SK-N-SH (cell line): ENCODE measurements around the gene CACNA2D1. TPM values are rescaled to one million over a fixed set of nuclear protein-coding genes. Genes with fewer than 3 reads are reported as not detected.

Source experiments
- CTCF ChIA-PET: fragments of 300-600, 350-600 bp; formaldehyde crosslinking; extraction: SDS; loops from one replicate; lab custom pipeline; 2021; lab: Yijun Ruan, JAX
- POLR2A ChIA-PET: fragments of 350-600 bp; sonication (Branson Sonifier 250); formaldehyde crosslinking; extraction: SDS; loops from one replicate; lab custom pipeline; 2020; ENCODE audit warnings: antibody characterized with exemption, inconsistent platforms; lab: Yijun Ruan, JAX
- DNase-seq: peaks from one replicate; pipeline ENCODE4 v3.0.0; 2012
- H2AFZ ChIP-seq: fragments of 200-600 bp; sonication (generic); 2 replicates; pipeline ENCODE4 v1.8.1; 2016; ENCODE audit warnings: antibody characterized with exemption, mild to moderate bottlenecking, low read depth
- H3F3A ChIP-seq: fragments of 200-600 bp; sonication (generic); replicated peaks from 2 replicates; pipeline ENCODE3; 2016; ENCODE audit warnings: antibody characterized with exemption, mild to moderate bottlenecking; ENCODE audit not compliant: insufficient read depth
- H3K27ac ChIP-seq, 2 experiments: fragments of 200-500 bp in 1 of 2; fragments of 200-600 bp in 1 of 2; sonication (Bioruptor generic) in 1 of 2; sonication (generic), shearing (Covaris generic) in 1 of 2; 2 replicates each; pipeline versions ENCODE4 v1.5.1 to v1.6.1; 2014 to 2016; ENCODE audit warnings: low read depth in 2 of 2, inconsistent platforms in 1 of 2, low read length in 1 of 2, mild to moderate bottlenecking in 1 of 2, mixed read lengths in 1 of 2
- H3K27me3 ChIP-seq: fragments of 200-600 bp; sonication (generic), shearing (Covaris generic); 2 replicates; pipeline ENCODE4 v1.6.1; 2016; ENCODE audit warnings: mixed run types; ENCODE audit not compliant: insufficient read depth
- H3K36me3 ChIP-seq, 2 experiments: fragments of 200-500 bp in 1 of 2; fragments of 200-600 bp in 1 of 2; sonication (Bioruptor generic) in 1 of 2; sonication (generic) in 1 of 2; replicated peaks in 1 of 2; 2 replicates each; pipeline versions ENCODE3 to v1.5.1; 2014 to 2016; ENCODE audit warnings: low read length in 1 of 2, mild to moderate bottlenecking in 1 of 2; ENCODE audit not compliant: insufficient read depth in 2 of 2, control insufficient read depth in 1 of 2
- H3K4me1 ChIP-seq, 2 experiments: fragments of 200-500 bp in 1 of 2; fragments of 200-600 bp in 1 of 2; sonication (Bioruptor generic) in 1 of 2; sonication (generic), shearing (Covaris generic) in 1 of 2; 2 replicates each; pipeline versions ENCODE4 v1.5.1 to v1.6.1; 2014 to 2016; ENCODE audit warnings: low read depth in 1 of 2, low read length in 1 of 2, mixed run types in 1 of 2; ENCODE audit not compliant: insufficient read depth in 2 of 2, control insufficient read depth in 1 of 2
- H3K4me2 ChIP-seq: fragments of 200-600 bp; sonication (generic), shearing (Covaris generic); 2 replicates; pipeline ENCODE4 v1.6.1; 2017; ENCODE audit warnings: mixed run types
- H3K4me3 ChIP-seq, 2 experiments: fragments of 200-500 bp in 1 of 2; fragments of 200-600 bp in 1 of 2; sonication (Bioruptor generic) in 1 of 2; sonication (generic), shearing (Covaris generic) in 1 of 2; 2 replicates each; pipeline versions ENCODE4 v1.5.1 to v1.8.1; 2014 to 2016; ENCODE audit warnings: low read depth in 2 of 2, inconsistent platforms in 1 of 2, low read length in 1 of 2, mild to moderate bottlenecking in 1 of 2, mixed read lengths in 1 of 2, moderate library complexity in 1 of 2
- H3K79me2 ChIP-seq: fragments of 200-600 bp; sonication (generic); 2 replicates; pipeline ENCODE4 v1.8.1; 2017; ENCODE audit warnings: mild to moderate bottlenecking; ENCODE audit not compliant: insufficient read depth
- H3K9ac ChIP-seq: fragments of 200-600 bp; sonication (generic); 2 replicates; pipeline ENCODE4 v1.6.1; 2017; ENCODE audit warnings: mixed run types
- H3K9me2 ChIP-seq: fragments of 200-600 bp; sonication (generic); 2 replicates; pipeline ENCODE4 v1.6.1; 2017; ENCODE audit warnings: mixed run types
- H3K9me3 ChIP-seq: fragments of 200-600 bp; sonication (generic); 2 replicates; pipeline ENCODE4 v1.6.1; 2017; ENCODE audit warnings: mixed run types, mild to moderate bottlenecking, moderate library complexity
- H4K20me1 ChIP-seq: fragments of 200-600 bp; sonication (generic); 2 replicates; pipeline ENCODE4 v1.6.1; 2017; ENCODE audit warnings: mild to moderate bottlenecking, mixed run types; ENCODE audit not compliant: insufficient read depth
- ELF1 ChIP-seq: IDR thresholded peaks from 2 replicates; pipeline ENCODE4 v1.4.0; 2012
- EZH2phosphoT487 ChIP-seq: fragments of 200-600 bp; sonication (generic); IDR thresholded peaks from 2 replicates; pipeline ENCODE4 v1.6.1; 2017; ENCODE audit warnings: low read depth, mixed run types, mild to moderate bottlenecking, antibody characterized with exemption, moderate library complexity, borderline replicate concordance
- GABPA ChIP-seq: IDR thresholded peaks from 2 replicates; pipeline ENCODE4 v1.4.0; 2012; ENCODE audit warnings: low read depth, mild to moderate bottlenecking
- IRF3 ChIP-seq: fragments of 150-350 bp; IDR thresholded peaks from 2 replicates; pipeline ENCODE4 v1.6.1; 2016; ENCODE audit warnings: mild to moderate bottlenecking, low read depth, low read length
- MXI1 ChIP-seq: IDR thresholded peaks from 2 replicates; pipeline ENCODE4 v1.6.1; 2012; ENCODE audit warnings: mild to moderate bottlenecking, low read depth, low read length, improper control_type of control experiment
- NFIC ChIP-seq: IDR thresholded peaks from 2 replicates; pipeline ENCODE4 v1.4.0; 2012; ENCODE audit warnings: borderline replicate concordance
- RAD21 ChIP-seq: IDR thresholded peaks from 2 replicates; pipeline ENCODE4 v1.6.1; 2012; ENCODE audit warnings: mild to moderate bottlenecking, low read length
- REST ChIP-seq: IDR thresholded peaks from 2 replicates; pipeline ENCODE4 v1.6.1; 2012; ENCODE audit warnings: mild to moderate bottlenecking, low read depth, low read length, moderate library complexity
- RFX5 ChIP-seq: IDR thresholded peaks from 2 replicates; pipeline ENCODE4 v1.6.1; 2012; ENCODE audit warnings: mild to moderate bottlenecking, improper control_type of control experiment, low read length
- RXRA ChIP-seq: IDR thresholded peaks from 2 replicates; pipeline ENCODE4 v1.4.0; 2012; ENCODE audit warnings: low read depth, mild to moderate bottlenecking, borderline replicate concordance
- SMC3 ChIP-seq: IDR thresholded peaks from 2 replicates; pipeline ENCODE4 v1.6.1; 2012; ENCODE audit warnings: low read depth, low read length, improper control_type of control experiment
- TCF12 ChIP-seq: IDR thresholded peaks from 2 replicates; pipeline ENCODE4 v1.4.0; 2012
- TEAD4 ChIP-seq: IDR thresholded peaks from 2 replicates; pipeline ENCODE4 v1.4.0; 2012; ENCODE audit warnings: mild to moderate bottlenecking, borderline replicate concordance; ENCODE audit not compliant: insufficient read depth
- USF1 ChIP-seq: IDR thresholded peaks from 2 replicates; pipeline ENCODE4 v1.4.0; 2012; ENCODE audit warnings: low read depth, borderline replicate concordance
- ZBTB33 ChIP-seq: IDR thresholded peaks from 2 replicates; pipeline ENCODE4 v1.4.0; 2012; ENCODE audit warnings: low read depth, borderline replicate concordance
- whole genome bisulfite sequencing: methylation state at CpG from one replicate; pipeline ENCODE4 v1.1.6; 2017; ENCODE audit warnings: low lambda C conversion rate; 5-methylcytosine and 5-hydroxymethylcytosine counted together
- polyA plus RNA-seq, 3 experiments: library from polyadenylated mRNA; depleted of rRNA; stranded (reverse); fragments of >200 nt; gene quantifications; 2 replicates each; pipeline ENCODE4 v1.2.3, GENCODE V29; 2012
- TF ChIP-seq, protein P1 (sequence below): IDR thresholded peaks from 2 replicates; pipeline ENCODE4; 2012
- TF ChIP-seq, protein P2 (sequence below): fragments of 150-350 bp; IDR thresholded peaks from 2 replicates; pipeline ENCODE4 v1.6.1; 2017; ENCODE audit warnings: antibody characterized with exemption, low read length, low read depth, borderline replicate concordance

CACNA2D1 gene
- polyA plus RNA-seq, 1 of the 3 experiments (the other 2 are of a cell fraction): 3.4 TPM

DNA sequence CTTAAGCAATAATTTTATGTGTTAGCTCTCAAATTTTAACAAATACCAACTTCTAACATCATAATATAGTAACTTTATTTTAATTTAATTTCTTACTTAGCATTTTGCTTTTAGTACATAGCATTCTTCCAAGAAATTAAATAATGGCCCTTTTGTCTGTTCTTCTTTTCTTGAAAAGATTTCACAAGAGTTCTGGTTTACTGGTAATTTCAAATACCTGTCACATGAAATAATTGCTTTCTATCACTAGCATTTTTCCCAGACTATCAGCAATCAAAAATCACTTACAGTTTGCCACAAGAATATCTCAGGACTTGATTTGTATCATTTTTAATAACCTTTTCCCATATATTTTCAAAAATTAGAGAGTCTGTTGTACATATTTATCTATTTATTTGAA lies 193.0 kb downstream of the CACNA2D1 start:
- Histone ChIP-seq H3K4me3 (no peak overlapping the region), H4K20me1 (no peaks in the 10 kb centered on the region), H2AFZ (no peak overlapping the region), H3F3A (peaks cover 4% of the 10 kb centered on the region), H3K9ac (no peak overlapping the region), H3K79me2 (no peaks in the 10 kb centered on the region), H3K27ac (peak overlapping the region in 1 of 2 experiments; percentile 47; a peak in 2 of 4 replicates), H3K9me2 (no peaks in the 10 kb centered on the region), H3K36me3 (no peaks in the 10 kb centered on the region), H3K9me3 (no peaks in the 10 kb centered on the region), H3K4me1 (peaks cover 4 to 17% of the 10 kb centered on the region in 2 experiments; a peak in 3 of 4 replicates), H3K27me3 (no peaks in the 10 kb centered on the region), H3K4me2 (no peak overlapping the region)
- POLR2A ChIA-PET: no interaction called here
- DNase-seq: no peak
- CTCF ChIA-PET: interaction anchor here (0.8 to 1.5 kb wide), 2 partner anchors 14 to 16 kb away, joined by 3 to 5 read pairs; no protein-coding TSS in a partner anchor
- no peak for TF ChIP-seq NFIC
- TF ChIP-seq IRF3: no peak
- no peak for TF ChIP-seq SMC3
- TF ChIP-seq TEAD4: no peak
- no peak for TF ChIP-seq RFX5
- no peak for TF ChIP-seq ZBTB33
- TF ChIP-seq MXI1: no peak
- no peak for TF ChIP-seq ELF1
- TF ChIP-seq GABPA: no peak
- TF ChIP-seq RXRA: no peak
- TF ChIP-seq TCF12: no peak
- TF ChIP-seq, protein P1, sequence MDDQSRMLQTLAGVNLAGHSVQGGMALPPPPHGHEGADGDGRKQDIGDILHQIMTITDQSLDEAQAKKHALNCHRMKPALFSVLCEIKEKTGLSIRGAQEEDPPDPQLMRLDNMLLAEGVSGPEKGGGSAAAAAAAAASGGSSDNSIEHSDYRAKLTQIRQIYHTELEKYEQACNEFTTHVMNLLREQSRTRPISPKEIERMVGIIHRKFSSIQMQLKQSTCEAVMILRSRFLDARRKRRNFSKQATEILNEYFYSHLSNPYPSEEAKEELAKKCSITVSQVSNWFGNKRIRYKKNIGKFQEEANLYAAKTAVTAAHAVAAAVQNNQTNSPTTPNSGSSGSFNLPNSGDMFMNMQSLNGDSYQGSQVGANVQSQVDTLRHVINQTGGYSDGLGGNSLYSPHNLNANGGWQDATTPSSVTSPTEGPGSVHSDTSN: no peak
- no peak for TF ChIP-seq USF1
- TF ChIP-seq RAD21: no peak

DNA sequence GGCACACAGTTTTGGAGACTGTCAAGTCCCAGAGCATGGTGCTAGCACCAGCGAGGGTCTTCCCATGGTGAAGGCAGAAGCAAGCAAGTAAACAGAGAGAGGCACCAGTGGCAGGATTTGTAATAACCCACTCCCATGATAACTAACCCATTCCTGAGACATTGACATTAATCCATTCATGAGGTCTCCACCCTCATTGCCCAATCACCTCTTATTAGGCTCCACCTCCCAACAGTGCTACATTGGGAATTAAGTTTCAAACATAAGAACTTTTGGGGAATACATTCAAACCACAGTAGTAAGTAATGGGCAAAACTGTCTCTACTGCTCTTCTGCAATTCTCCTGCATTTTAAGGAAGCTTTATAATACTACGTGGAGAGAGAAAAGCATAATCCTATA lies 193.6 kb downstream of the CACNA2D1 start:
- no peak overlapping the region for H3K9ac ChIP-seq
- H3K4me2 ChIP-seq: no peak overlapping the region
- ChIA-PET CTCF (interaction anchor here (0.8 to 1.5 kb wide), 2 partner anchors 13 to 16 kb away, joined by 3 to 5 read pairs; no protein-coding TSS in a partner anchor), POLR2A (no interaction called here)
- no peak overlapping the region for H2AFZ ChIP-seq
- WGBS: 95% methylated on average over 2 of the region's 2 CpGs
- H3K4me1 ChIP-seq: peaks cover 4 to 17% of the 10 kb centered on the region in 2 experiments; a peak in 3 of 4 replicates
- H4K20me1 ChIP-seq: no peaks in the 10 kb centered on the region
- no peak for DNase-seq
- no peak overlapping the region; a peak in 1 of 4 replicates for H3K27ac ChIP-seq
- H3K9me2 ChIP-seq: no peaks in the 10 kb centered on the region
- no peaks in the 10 kb centered on the region for H3K36me3 ChIP-seq
- no peak for TF ChIP-seq RXRA
- TF ChIP-seq, protein P2, sequence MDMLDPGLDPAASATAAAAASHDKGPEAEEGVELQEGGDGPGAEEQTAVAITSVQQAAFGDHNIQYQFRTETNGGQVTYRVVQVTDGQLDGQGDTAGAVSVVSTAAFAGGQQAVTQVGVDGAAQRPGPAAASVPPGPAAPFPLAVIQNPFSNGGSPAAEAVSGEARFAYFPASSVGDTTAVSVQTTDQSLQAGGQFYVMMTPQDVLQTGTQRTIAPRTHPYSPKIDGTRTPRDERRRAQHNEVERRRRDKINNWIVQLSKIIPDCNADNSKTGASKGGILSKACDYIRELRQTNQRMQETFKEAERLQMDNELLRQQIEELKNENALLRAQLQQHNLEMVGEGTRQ: no peak
- TF ChIP-seq EZH2phosphoT487: no peak
- no peak for TF ChIP-seq ELF1
- TF ChIP-seq SMC3: no peak
- TF ChIP-seq REST: no peak
- no peaks in the 10 kb centered on the region for H3K9me3 ChIP-seq
- no peaks in the 10 kb centered on the region for H3K27me3 ChIP-seq
- peaks cover 4% of the 10 kb centered on the region for H3F3A ChIP-seq
- no peak overlapping the region for H3K4me3 ChIP-seq
- H3K79me2 ChIP-seq: no peaks in the 10 kb centered on the region
